Measurements from ENCODE around the gene NUDT17. TPM values are rescaled to one million over a fixed set of nuclear protein-coding genes. Genes with fewer than 3 reads are reported as not detected.
A peak's percentile ranks its signal among the peaks of the same experiment; 100 is the strongest.
"Not testable (repeated sequence)": the region's sequence is repeated elsewhere in the genome, so short reads cannot be mapped to it uniquely, and the experiment has no call there.

The NUDT17 gene
- total RNA-seq, 2 experiments from 2014 or later, result 2.8 to 4.1 TPM

- H3K4me1 Mint-ChIP-seq, result peaks cover 34% of the 10 kb centered on the region
- CTCF ChIA-PET, result interaction anchor here (0.7 to 6.3 kb wide), 4 partner anchors 14 to 85 kb away, joined by 3 to 83 read pairs (median 4); partner anchors contain the start of genes ITGA10 and NUDT17
- peak overlapping the region; percentile 91 for H3K27ac Mint-ChIP-seq
- DNase-seq (no peak), ATAC-seq (no peak)
- no peaks in the 10 kb centered on the region for H3K9me3 Mint-ChIP-seq (ENCODE audit: low read depth)
- H3K4me3 Mint-ChIP-seq, result peak overlapping the region; percentile 97
- peaks cover 2% of the 10 kb centered on the region for H3K27me3 Mint-ChIP-seq
- peaks cover 32% of the 10 kb centered on the region for H3K36me3 Mint-ChIP-seq
These were observed 21.0 kb upstream of the NUDT17 start for GRCh38 chr1:145824499-145824842.

GRCh38 chr1:145826030-145826429, 19.4 kb upstream of the NUDT17 start:
- Mint-ChIP-seq H3K4me1 (peaks cover 34% of the 10 kb centered on the region), H3K4me3 (peak overlapping the region; percentile 97), H3K9me3 (ENCODE audit: low read depth) (no peaks in the 10 kb centered on the region), H3K27me3 (peaks cover 2% of the 10 kb centered on the region), H3K36me3 (peaks cover 45% of the 10 kb centered on the region), H3K27ac (peak overlapping the region; percentile 65)
- DNase-seq, result no peak
- ATAC-seq, result no peak
- CTCF ChIA-PET, result interaction anchor here (0.8 to 6.3 kb wide), 7 partner anchors 9 to 181 kb away, joined by 3 to 83 read pairs (median 4); partner anchors contain the start of genes NUDT17 and RBM8A

GRCh38 chr1:145827966-145828365, 17.5 kb upstream of the NUDT17 start:
- H3K4me3 Mint-ChIP-seq, result no peak overlapping the region
- H3K9me3 Mint-ChIP-seq (ENCODE audit: low read depth), result no peaks in the 10 kb centered on the region
- peaks cover 32% of the 10 kb centered on the region for H3K4me1 Mint-ChIP-seq
- peaks cover 2% of the 10 kb centered on the region for H3K27me3 Mint-ChIP-seq
- CTCF ChIA-PET, result interaction anchor here (6.3 kb wide), 1 partner anchor 17 kb away, joined by 83 read pairs; the partner anchor contains the start of gene NUDT17
- H3K27ac Mint-ChIP-seq, result peak overlapping the region; percentile 22
- no peak for DNase-seq
- H3K36me3 Mint-ChIP-seq, result peaks cover 54% of the 10 kb centered on the region
- no peak for ATAC-seq

GRCh38 chr1:145828367-145829026, 16.9 kb upstream of the NUDT17 start:
- Mint-ChIP-seq H3K9me3 (ENCODE audit: low read depth) (no peaks in the 10 kb centered on the region), H3K36me3 (peaks cover 59% of the 10 kb centered on the region), H3K4me1 (peaks cover 32% of the 10 kb centered on the region), H3K27ac (peak overlapping the region; percentile 22), H3K4me3 (no peak overlapping the region), H3K27me3 (no peaks in the 10 kb centered on the region)
- ATAC-seq, result no peak
- CTCF ChIA-PET, result interaction anchor here (6.3 kb wide), 1 partner anchor 17 kb away, joined by 83 read pairs; the partner anchor contains the start of gene NUDT17
- no peak for DNase-seq

- not testable (repeated sequence) for H3K4me3 Mint-ChIP-seq; DNase-seq; ATAC-seq; H3K27ac Mint-ChIP-seq; H3K9me3 Mint-ChIP-seq (ENCODE audit: low read depth); H3K27me3 Mint-ChIP-seq
- H3K36me3 Mint-ChIP-seq, result peaks cover 64% of the 10 kb centered on the region
- H3K4me1 Mint-ChIP-seq, result peaks cover 23% of the 10 kb centered on the region
- CTCF ChIA-PET, result interaction anchor here (0.7 to 2.0 kb wide), 3 partner anchors 15 to 57 kb away, joined by 3 to 8 read pairs (median 4); partner anchors contain the start of gene NUDT17
These were observed 14.6 kb upstream of the NUDT17 start for GRCh38 chr1:145830810-145831209.

GRCh38 chr1:145837656-145838055, 7.8 kb upstream of the NUDT17 start:
- no peak for DNase-seq
- Mint-ChIP-seq H3K4me3 (no peak overlapping the region), H3K4me1 (no peaks in the 10 kb centered on the region), H3K27ac (no peak overlapping the region), H3K9me3 (ENCODE audit: low read depth) (no peaks in the 10 kb centered on the region), H3K27me3 (no peaks in the 10 kb centered on the region), H3K36me3 (peaks cover 59% of the 10 kb centered on the region)
- no peak for ATAC-seq
- CTCF ChIA-PET, result interaction anchor here (0.9 to 6.6 kb wide), 3 partner anchors 8 to 13 kb away, joined by 3 to 61 read pairs (median 3); partner anchors contain the start of gene NUDT17

GRCh38 chr1:145843031-145843430, 2.4 kb upstream of the NUDT17 start:
- CTCF ChIA-PET, result interaction anchor here (2.8 to 9.9 kb wide), 6 partner anchors 17 to 191 kb away, joined by 18 to 229 read pairs (median 126); partner anchors contain the start of genes ITGA10, PEX11B, PIAS3 and POLR3C

GRCh38 chr1:145845144-145845513, 301 bp upstream of the NUDT17 start:
- CTCF ChIA-PET, result interaction anchor here (0.6 to 9.9 kb wide), 43 partner anchors 10 to 194 kb away, joined by 3 to 229 read pairs (median 5); partner anchors contain the start of genes ANKRD34A, ANKRD35, ITGA10 and PEX11B
- Mint-ChIP-seq H3K27ac (no peak overlapping the region), H3K36me3 (peaks cover 20% of the 10 kb centered on the region), H3K4me3 (no peak overlapping the region), H3K9me3 (ENCODE audit: low read depth) (no peaks in the 10 kb centered on the region), H3K27me3 (no peaks in the 10 kb centered on the region), H3K4me1 (peaks cover 9% of the 10 kb centered on the region)
- ATAC-seq (peak; percentile 61), DNase-seq (no peak)

More at GRCh38 chr1:145843031-145843430, 2.4 kb upstream of the NUDT17 start:
- H3K9me3 Mint-ChIP-seq (ENCODE audit: low read depth), result no peaks in the 10 kb centered on the region
- H3K4me3 Mint-ChIP-seq, result no peak overlapping the region
- H3K36me3 Mint-ChIP-seq, result peaks cover 29% of the 10 kb centered on the region
- H3K27me3 Mint-ChIP-seq, result no peaks in the 10 kb centered on the region
- no peak overlapping the region for H3K27ac Mint-ChIP-seq
- ATAC-seq, result no peak
- no peak for DNase-seq
- peaks cover 9% of the 10 kb centered on the region for H3K4me1 Mint-ChIP-seq

- Mint-ChIP-seq H3K36me3 (peaks cover 16% of the 10 kb centered on the region), H3K4me3 (no peak overlapping the region), H3K9me3 (ENCODE audit: low read depth) (no peaks in the 10 kb centered on the region), H3K4me1 (peaks cover 9% of the 10 kb centered on the region), H3K27me3 (no peaks in the 10 kb centered on the region), H3K27ac (no peak overlapping the region)
- DNase-seq (peak; percentile 60), ATAC-seq (peak; percentile 57)
- CTCF ChIA-PET, result interaction anchor here (1.0 to 9.9 kb wide), 29 partner anchors 11 to 187 kb away, joined by 3 to 229 read pairs (median 7); partner anchors contain the start of genes ANKRD34A, ANKRD35, ITGA10 and PEX11B
These were observed 777 bp downstream of the NUDT17 start for GRCh38 chr1:145846201-145846612.

GRCh38 chr1:145847827-145848226, 2.4 kb downstream of the NUDT17 start:
- no peak for ATAC-seq
- DNase-seq, result no peak
- Mint-ChIP-seq H3K4me3 (no peak overlapping the region), H3K9me3 (ENCODE audit: low read depth) (no peaks in the 10 kb centered on the region), H3K27ac (no peak overlapping the region), H3K4me1 (peaks cover 9% of the 10 kb centered on the region), H3K36me3 (peaks cover 6% of the 10 kb centered on the region), H3K27me3 (no peaks in the 10 kb centered on the region)
- CTCF ChIA-PET, result interaction anchor here (0.7 to 9.9 kb wide), 10 partner anchors 9 to 165 kb away, joined by 3 to 229 read pairs (median 66); partner anchors contain the start of genes ITGA10, PEX11B, PIAS3 and POLR3C

GRCh38 chr1:145849356-145850160, 4.1 kb downstream of the NUDT17 start:
- DNase-seq, result no peak
- Mint-ChIP-seq H3K9me3 (ENCODE audit: low read depth) (no peaks in the 10 kb centered on the region), H3K4me1 (peaks cover 9% of the 10 kb centered on the region), H3K27ac (no peak overlapping the region), H3K36me3 (peaks cover 10% of the 10 kb centered on the region), H3K4me3 (no peak overlapping the region), H3K27me3 (no peaks in the 10 kb centered on the region)
- ATAC-seq, result no peak
- CTCF ChIA-PET, result interaction anchor here (0.8 to 9.9 kb wide), 7 partner anchors 11 to 163 kb away, joined by 3 to 229 read pairs (median 6); partner anchors contain the start of genes ANKRD35, ITGA10, PEX11B and PIAS3

- peaks cover 13% of the 10 kb centered on the region for H3K36me3 Mint-ChIP-seq
- DNase-seq (no peak), ATAC-seq (no peak)
- CTCF ChIA-PET, result interaction anchor here (8.1 to 12.9 kb wide), 2 partner anchors 8 to 18 kb away, joined by 51 to 229 read pairs; partner anchors contain the start of gene NUDT17
- H3K27ac Mint-ChIP-seq, result no peak overlapping the region
- no peaks in the 10 kb centered on the region for H3K9me3 Mint-ChIP-seq (ENCODE audit: low read depth)
- peaks cover 10% of the 10 kb centered on the region for H3K4me1 Mint-ChIP-seq
- no peak overlapping the region for H3K4me3 Mint-ChIP-seq
- H3K27me3 Mint-ChIP-seq, result no peaks in the 10 kb centered on the region
These were observed 10.1 kb downstream of the NUDT17 start for GRCh38 chr1:145855426-145855948.

Measured in activated CD8-positive, alpha-beta memory T cell treated with anti-CD3 and anti-CD28 coated beads, Interleukin-2, amount 10 ng/mL, durations not matched to agents 7 days and 5 days (primary cell).